GM18907 (cell line): ENCODE data around the gene HYAL1.
"Not testable (repeated sequence)": the region's sequence is repeated elsewhere in the genome, so short reads cannot be mapped to it uniquely, and the experiment has no call there.

ENCODE experiments used
- ATAC-seq: cut with Tn5 transposase; IDR thresholded peaks from one replicate; pipeline ENCODE4 v1.9.1; 2021; ENCODE audit warnings: mild to moderate bottlenecking, moderate library complexity; ENCODE audit not compliant: unreplicated experiment

HYAL1 gene

DNA sequence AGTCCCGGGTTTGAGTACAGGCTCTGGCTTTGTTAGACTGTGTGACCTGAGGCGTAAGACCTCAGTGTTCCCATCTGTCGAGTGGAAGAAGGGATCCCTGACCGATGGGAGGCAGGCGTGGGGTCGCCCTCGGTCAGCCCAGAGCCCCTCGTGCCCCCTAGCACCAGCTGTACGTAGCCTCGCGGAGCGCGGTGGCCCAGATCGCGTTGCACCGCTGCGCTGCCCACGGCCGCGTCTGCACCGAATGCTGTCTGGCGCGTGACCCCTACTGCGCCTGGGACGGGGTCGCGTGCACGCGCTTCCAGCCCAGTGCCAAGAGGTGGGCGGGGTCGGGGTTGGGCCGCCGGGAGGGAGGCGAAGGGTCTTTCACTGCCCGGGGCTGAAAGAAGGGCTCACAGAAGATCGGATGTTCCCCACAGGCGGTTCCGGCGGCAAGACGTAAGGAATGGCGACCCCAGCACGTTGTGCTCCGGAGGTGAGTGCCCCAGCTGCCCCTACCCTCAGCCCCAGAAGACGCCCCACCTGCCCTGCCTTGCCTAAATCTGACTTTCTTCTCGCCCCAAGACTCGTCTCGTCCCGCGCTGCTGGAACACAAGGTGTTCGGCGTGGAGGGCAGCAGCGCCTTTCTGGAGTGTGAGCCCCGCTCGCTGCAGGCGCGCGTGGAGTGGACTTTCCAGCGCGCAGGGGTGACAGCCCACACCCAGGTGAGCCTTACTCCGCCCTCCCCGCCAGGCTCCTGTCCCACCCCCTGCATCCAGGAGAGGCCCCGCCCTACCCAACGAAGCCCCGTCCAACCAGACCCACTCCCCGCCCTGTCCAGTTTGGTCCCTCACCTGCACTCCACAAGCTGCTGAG, 28.0 kb downstream of the HYAL1 start:
- no peak for ATAC-seq

- ATAC-seq, result no peak
These were observed 28.8 kb downstream of the HYAL1 start for GRCh38 chr3:50274371-50275104.

DNA sequence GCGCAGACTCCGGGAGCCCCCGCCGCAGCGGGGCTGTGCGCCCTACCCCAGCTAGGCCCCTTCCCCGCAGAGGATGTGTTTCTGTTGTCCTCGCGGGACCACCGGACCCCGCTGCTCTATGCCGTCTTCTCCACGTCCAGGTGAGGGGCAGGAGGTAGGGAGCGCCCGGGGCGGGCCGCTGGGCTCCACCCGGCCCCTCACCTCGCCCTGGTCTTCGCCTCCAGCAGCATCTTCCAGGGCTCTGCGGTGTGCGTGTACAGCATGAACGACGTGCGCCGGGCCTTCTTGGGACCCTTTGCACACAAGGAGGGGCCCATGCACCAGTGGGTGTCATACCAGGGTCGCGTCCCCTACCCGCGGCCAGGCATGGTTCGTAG, 29.7 kb downstream of the HYAL1 start:
- ATAC-seq, result no peak

- ATAC-seq, result peak; percentile 81
These were observed 30.3 kb downstream of the HYAL1 start for GRCh38 chr3:50272911-50273688.

GRCh38 chr3:50272538-50272910, 30.9 kb downstream of the HYAL1 start:
- not testable (repeated sequence) for ATAC-seq

DNA sequence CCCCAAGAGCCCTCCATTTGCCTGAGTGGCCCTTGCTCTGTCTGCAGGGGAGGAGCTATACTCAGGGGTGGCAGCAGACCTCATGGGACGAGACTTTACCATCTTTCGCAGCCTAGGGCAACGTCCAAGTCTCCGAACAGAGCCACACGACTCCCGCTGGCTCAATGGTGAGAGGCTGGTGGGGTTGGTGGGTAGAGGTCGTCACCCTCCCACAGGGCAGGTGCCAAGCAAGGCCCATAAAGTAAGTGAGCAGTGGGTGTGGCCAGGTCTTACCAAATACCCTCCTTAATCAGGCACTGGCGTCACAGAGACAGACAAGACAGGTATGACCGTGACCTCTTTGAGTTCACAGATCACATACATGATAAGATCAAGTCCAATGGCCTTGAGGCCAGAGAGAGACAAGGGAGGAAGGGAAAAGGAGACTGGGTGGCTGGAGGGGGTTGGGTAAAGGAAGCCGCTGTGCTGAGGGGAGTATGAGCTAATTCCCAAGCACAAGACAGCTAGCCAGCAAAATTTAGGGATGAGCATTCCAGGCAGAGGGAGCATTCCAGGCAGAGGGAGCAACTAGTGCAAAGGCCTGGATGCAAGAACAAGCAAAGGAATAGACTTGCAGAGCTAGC, 31.9 kb downstream of the HYAL1 start:
- no peak for ATAC-seq

DNA sequence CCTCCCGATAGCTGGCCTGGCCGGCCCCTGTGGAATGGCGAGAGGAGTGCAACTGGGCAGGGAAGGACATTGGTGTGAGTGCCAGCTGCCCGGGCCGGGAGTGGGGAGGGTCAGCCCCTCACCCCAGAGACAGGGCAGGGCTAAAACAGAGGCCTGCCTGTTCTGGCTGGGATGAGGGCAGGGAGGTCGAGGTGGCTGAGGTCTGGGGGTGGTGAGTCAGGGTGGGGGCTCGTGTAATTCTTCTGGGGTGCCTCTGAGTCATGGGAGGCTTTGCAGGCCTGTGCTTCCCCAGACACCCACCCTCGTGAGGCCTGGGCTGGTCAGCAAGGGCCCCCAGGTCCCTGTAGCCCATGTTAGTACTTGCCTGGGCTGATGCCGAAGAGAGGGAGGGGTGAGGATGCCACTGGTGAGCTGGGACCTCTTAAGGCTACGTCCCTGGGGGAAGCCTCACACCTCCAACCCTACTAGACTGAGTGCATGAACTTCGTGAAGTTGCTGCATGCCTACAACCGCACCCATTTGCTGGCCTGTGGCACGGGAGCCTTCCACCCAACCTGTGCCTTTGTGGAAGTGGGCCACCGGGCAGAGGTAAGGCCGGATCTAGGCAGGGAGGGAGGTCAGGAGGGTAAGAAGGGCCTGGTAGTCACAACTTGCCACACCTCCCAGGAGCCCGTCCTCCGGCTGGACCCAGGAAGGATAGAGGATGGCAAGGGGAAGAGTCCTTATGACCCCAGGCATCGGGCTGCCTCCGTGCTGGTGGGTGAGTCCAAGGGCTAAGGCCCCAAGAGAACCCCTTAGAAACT, 32.8 kb downstream of the HYAL1 start:
- no peak for ATAC-seq

DNA sequence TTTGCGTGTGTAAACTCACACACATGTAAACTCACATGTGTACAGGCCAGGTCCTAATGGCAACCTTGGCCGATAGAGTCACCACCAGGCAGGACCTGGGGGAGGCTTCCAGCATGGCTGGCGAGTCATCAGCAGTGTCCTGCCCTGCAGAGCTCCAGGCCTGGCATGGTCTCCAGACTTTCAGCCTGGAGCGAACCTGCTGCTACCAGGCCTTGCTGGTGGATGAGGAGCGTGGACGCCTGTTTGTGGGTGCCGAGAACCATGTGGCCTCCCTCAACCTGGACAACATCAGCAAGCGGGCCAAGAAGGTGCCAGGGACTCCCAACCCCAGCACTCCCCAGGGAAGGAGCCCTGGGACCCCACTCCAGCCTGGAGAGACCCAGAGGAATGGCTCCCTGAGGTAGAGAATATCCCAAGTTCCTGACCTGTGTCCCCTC, 33.4 kb downstream of the HYAL1 start:
- no peak for ATAC-seq

GRCh38 chr3:50269460-50269859, 33.9 kb downstream of the HYAL1 start:
- ATAC-seq, result no peak

DNA sequence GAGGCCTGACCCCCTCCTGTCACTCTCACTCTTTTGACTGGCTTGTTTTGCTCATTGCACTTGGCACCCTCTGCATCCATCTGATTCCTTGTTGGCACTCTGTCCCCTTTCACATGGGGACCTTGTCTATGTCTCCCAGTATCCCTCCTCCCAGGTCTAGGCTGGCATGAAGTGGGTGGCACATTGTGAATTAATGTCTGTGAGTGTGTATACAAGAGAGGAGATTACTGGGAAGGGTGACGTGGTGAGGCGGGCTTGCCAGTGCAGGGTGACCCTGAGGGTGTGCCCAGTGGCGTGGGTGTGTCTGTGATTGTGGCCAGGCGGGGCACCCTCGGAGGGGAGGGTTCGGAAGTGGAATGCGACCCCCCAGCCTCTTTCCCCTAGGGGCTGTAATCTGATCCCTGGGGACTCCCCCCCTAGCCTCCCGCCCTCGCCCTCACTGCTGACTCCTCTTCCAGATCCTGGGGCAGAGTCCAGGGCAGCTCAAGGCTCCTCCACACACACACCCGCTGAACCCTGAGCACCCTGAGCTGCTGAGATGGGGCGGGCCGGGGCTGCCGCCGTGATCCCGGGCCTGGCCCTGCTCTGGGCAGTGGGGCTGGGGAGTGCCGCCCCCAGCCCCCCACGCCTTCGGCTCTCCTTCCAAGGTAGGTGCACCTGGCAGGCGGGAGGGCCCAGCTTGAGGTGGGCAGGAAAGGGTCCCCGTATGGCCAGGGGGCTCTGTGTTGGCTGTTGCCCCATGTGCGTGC, 34.5 kb downstream of the HYAL1 start, which contains the start of gene SEMA3B:
TSS of gene SEMA3B (plus strand) at position 445 of the 749 bp plus-strand sequence. CDS start at position 539, 94 bp downstream.
- no peak for ATAC-seq

DNA sequence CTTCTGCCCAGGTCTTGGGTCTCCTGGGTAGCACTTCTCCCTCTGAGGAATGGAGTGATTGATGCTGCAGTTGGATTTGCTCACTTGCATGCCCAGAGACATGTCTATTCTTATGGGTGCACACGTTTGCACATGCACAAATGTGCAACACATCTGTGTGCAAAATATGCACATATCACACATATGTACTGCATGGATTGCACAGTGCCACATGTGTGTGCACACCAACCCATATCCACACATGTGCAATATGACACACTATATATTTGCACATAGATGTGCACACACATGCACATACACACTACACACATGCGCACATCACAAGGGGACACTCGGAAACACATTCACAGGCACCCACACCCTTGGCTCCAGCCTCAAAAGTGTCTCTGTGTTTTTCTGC, 35.1 kb downstream of the HYAL1 start:
- no peak for ATAC-seq

- ATAC-seq, result no peak
These were observed 36.0 kb downstream of the HYAL1 start for GRCh38 chr3:50267280-50267913.

- ATAC-seq, result no peak
These were observed 36.5 kb downstream of the HYAL1 start for GRCh38 chr3:50266836-50267235.

- ATAC-seq, result no peak
These were observed 37.4 kb downstream of the HYAL1 start for GRCh38 chr3:50266017-50266416.

DNA sequence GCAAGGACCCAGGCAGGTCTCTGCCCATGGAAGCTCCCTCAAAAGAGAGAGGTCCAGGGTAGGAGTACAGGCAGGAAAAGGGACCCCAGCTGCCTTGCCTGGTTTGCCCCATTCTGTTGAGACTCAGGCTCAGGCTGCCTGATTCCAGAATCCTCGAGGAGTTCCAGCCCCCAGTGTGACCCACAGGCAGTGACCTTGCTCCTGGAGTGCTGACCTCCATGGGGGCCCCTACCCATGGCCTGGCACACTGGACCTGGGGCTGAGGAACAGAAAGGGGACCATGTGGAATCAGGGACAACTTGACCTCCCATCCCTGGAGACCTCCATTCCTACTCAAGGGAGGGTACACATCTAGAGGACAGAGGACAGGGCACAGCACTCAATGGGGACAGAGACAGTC, 37.8 kb downstream of the HYAL1 start:
- no peak for ATAC-seq

DNA sequence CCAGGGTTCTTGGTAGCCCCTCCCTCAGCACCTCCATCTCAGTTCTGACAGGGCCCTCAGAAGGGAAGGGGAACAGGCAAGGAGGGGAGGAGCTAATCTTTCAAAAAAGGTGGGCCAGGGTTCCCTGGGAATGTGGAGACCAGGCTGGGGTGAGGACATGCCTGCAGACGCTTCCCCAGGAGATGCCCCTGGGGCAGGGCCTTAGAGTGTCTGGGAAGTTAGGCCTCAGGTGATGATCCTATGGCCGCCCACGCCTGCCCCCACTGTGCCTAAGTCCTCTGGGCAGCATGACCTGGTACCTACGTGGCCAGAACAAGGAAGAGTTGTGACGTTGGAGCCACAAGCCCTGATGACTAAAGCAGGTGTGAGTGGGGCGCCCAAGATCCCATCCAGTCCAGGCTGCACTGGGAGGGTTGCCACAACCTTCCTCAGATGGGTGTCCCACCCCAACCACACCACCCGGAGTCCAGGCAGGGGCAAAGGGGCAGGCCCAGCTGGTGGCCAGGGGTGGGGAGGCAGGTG, 38.3 kb downstream of the HYAL1 start:
- ATAC-seq, result no peak

DNA sequence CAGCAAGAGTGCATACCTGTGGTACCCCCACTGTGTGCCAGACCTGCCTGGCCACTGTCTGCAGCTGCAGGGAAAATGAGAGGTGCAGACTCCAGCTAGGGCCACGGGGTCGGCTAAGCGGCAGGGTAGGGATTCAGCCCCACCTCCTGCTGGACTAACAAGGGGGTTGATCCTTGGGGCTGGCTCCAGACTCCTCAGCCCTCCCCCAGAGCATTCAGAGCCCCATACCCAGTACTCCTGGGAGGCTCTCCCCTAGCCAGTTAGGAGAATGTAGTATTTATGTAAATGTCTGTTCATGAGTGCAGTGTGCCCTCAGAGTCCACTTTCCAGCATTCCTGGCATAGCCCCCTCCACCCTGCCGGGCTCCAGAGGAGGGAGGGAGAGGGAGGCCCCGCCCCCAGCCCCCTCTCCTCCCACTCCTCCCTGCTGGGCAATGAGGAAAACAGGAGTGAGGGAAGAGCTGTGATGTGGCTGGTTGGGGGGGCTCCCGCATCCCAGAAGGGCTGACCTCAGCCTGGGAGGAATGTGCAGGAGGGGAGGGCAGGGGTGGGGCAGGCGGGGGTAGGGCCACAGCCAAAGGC, 38.9 kb downstream of the HYAL1 start:
- ATAC-seq, result no peak
